NCI-H2227 treated with DMSO at 0.1 percent for 48 hours (cell line): Measurements from ENCODE around the gene SUSD4.

Source experiments
- DNase-seq: peaks from one replicate; lab custom pipeline; 2025; lab: John Stamatoyannopoulos, UW

The SUSD4 gene

DNA sequence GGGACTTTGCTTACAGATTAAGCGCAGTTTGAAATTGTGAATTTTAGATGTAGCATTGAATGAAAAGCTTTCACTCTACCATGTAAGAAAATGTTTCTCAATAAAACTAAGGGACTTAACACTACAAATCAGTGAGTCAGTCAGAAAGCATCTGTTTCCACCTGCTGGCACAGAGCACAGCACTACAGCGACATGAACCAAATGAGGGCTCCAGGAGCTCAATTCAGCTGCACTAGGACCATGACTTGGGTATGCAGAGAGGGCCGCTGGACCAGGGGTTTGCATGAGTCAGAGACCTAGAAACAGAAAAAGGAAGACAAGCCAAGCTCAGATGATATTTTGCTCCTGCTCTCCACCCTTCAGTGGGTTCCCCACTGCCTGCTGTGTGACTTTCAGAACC, 5.2 kb downstream of the SUSD4 start:
- no peak for DNase-seq

- no peak for DNase-seq
Measured at GRCh38 chr1:223355699-223356098, 8.3 kb downstream of the SUSD4 start.

GRCh38 chr1:223353939-223354338, 10.0 kb downstream of the SUSD4 start:
- DNase-seq, result no peak

DNA sequence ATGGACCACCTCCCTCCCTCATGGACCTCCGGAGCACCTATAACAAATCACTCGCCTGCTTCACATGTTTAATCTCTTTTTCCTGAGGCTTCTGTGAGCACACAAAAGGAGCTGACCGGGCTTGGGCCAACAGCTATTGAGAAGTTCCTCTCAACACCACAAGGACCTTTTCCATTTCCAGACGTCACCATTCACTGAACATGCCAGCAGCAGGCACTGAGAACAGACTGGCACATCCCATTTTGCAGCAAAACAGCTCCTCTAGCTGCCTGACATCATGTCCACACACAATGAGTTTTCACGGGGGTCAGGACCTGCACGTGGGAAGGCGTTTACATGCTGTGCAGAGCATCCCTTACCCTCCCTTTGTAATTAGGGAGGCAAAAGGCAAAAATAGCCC, 11.0 kb downstream of the SUSD4 start:
- DNase-seq, result peak; percentile 53

DNA sequence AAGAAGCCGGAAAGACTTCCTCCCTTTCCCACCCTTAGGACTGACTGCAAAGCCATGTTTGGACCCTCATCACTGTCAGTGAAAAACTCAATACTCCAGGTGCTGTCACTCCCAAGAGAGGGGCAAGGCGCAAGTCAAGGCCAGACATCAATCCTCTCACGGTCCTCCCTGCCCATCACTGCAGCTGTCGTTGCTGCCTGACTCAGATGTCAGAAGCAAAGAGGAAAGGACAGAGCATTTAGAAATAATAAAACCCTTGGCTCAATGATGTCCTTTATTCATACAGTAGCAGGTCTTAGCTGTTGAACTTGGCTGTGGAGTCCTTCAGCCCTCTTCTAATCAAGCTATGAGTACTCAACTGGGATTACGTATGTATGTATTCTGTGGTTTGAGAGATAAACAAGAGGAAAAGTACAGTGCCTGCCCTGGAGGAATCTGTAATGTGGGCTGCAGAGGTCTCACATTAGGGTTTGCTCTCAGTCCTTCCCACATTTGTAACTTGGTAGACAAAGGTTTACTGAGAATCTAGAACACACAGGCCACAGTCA, 13.5 kb downstream of the SUSD4 start:
- DNase-seq, result no peak

- DNase-seq, result no peak
Measured at GRCh38 chr1:223349241-223349640, 14.7 kb downstream of the SUSD4 start.

- no peak for DNase-seq
Measured at GRCh38 chr1:223348439-223348838, 15.5 kb downstream of the SUSD4 start.

DNA sequence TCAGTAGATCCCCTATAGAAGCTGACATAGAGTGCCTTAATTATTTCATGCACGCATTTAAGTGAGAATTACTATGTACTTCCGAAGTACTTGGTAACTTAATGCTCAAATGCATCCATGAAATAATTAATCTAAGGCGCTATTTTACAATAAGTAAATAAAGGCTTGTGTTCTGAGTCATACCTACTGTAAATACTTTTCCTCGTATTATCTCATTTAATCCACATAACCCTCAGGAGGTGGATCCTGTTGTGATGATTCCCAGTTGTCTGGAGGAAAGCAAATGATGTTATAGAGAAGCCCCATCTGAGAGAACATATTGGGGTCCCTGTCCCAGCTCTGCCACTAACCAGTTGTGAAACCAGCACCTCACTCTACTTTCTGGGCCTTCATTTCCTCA, 16.4 kb downstream of the SUSD4 start:
- DNase-seq, result no peak

DNA sequence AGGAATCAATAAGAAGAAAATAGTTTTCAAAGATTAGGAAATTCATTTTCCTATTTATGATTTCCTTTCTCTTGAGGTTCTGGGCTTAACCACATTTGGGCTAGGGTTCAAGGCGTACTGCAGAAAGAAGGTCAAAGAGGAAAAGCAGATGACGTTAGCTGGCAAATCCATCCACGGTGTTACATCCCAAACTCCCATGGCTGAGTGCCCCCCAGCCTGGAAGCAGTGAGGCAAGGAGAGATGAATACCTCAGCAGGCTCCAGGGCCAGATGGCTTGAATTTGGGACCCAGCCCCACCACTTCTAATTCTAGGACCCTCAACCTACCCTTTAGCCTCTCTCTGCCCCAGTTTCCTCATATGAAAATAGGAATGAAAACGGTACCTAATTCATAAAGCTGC, 17.7 kb downstream of the SUSD4 start:
- DNase-seq, result no peak

- DNase-seq, result no peak
Measured at GRCh38 chr1:223345720-223346119, 18.3 kb downstream of the SUSD4 start.

GRCh38 chr1:223344491-223344890, 19.5 kb downstream of the SUSD4 start:
- DNase-seq, result no peak

- DNase-seq, result no peak
Measured at GRCh38 chr1:223343692-223344091, 20.3 kb downstream of the SUSD4 start.

GRCh38 chr1:223341121-223341520, 22.9 kb downstream of the SUSD4 start:
- DNase-seq, result peak; percentile 59

DNA sequence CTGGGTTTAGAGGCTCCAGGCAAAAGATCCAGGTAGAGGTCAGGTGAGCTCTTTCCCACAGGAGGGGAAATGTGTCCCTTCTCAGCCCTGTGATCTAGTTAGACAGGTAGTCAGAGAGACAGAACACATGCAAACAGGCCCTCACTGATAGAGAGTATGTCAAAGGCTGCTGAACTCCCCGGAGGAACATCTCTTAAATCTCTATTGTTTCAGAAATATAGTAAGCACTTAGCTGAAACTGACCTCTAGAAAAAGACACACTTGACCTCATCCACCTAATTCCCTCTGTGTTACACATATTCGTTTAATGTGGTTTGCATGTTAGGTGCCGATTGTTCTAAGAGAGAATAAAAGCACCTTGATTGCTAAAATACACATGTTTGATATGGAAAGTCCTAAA, 23.3 kb downstream of the SUSD4 start:
- DNase-seq, result no peak

DNA sequence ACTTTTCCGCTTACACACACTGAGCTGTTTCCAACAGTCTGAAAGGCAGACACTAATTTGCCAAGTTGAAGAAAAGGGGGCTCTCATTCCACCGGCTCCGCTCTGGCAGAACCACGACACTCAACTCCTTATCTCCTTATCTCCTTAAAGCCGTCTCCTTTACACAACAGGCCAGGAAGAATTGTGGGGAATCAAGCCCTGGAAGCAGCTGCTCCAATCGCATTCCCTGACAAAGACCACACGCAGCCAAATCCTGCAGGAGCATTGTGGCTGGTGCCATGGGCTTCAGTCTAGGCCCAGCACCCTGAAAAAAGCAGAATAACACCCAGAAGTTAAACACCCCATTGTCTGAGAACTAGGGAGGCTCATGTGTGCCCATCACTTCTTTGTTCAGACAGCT, 24.1 kb downstream of the SUSD4 start:
- no peak for DNase-seq

GRCh38 chr1:223338811-223339746, 24.9 kb downstream of the SUSD4 start:
- DNase-seq, result peak; percentile 63

DNA sequence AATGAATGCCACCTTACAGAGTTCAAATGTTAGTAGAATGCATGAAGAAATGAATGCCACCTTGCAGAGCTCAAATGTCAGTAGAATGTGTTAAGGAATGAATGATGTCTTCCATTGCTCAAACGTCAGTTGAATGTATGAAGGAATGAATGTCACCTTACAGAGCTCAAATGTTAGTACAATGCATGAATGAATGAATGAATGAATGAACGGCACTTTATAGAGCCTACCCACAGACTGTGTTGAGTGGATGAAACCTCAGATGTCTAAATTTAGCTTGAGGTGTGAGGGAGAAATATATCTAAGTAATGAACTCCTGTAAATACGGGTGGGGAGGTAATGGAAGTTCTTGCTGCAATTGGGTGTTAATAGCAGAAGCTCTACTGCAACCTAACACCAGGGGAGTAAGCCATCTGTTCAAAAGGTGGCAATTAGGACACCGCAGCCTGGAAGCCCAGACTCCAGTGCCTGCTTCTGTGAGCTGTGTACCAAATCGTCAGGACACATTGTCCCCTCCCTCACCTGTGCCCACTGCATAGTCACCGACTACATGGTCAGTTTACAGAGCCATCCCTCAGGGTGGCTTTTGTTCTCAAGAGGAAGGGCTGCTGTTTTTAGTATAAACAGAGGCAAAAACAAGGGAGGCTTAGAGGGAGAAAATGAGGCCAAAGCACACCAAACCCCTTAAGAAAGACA, 26.7 kb downstream of the SUSD4 start:
- DNase-seq, result peak; percentile 12

GRCh38 chr1:223334156-223334555, 29.8 kb downstream of the SUSD4 start:
- no peak for DNase-seq

- no peak for DNase-seq
Measured at GRCh38 chr1:223332997-223333396, 31.0 kb downstream of the SUSD4 start.

- no peak for DNase-seq
Measured at GRCh38 chr1:223331929-223332328, 32.0 kb downstream of the SUSD4 start.

DNA sequence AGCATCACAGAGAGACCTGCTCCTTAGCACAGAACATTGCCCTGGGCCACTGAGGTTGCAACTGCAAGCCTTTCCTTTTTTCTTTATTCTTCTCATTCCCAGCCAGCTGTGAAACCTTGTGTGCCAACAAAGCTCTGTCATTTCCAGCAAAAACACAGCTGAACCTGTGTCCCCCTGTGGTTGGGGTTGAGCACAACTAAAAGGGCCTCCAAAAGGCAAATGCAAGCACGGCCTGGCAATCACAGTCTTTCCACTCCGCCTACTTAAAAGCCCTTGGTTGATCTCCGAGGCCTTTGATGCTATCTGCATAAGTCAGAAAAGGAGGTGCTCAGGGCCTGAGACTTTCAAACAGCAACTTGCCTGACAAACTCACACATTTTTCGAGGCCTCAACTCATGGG, 32.7 kb downstream of the SUSD4 start:
- DNase-seq, result peak; percentile 23

DNA sequence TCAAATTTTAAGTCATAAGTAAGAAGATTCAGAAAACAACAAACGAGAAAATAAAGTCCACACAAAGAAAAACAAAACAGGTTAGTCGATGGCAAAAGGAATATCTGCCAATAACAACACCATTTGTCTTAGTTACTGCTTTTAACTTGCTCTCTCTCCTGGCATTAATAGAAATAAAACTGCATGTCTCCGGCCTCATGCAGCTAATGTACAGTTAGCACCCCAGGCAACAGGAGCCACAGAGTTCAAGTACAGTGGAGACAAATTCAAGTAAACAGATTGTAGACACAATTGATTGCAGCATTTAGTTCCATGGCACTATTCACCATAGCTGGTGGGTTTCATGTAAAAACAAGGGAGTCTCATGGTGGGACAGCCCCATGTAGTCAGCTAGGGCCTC, 33.5 kb downstream of the SUSD4 start:
- peak; percentile 42 for DNase-seq
